Measurements from ENCODE around the gene CD4.

CD4 gene

GRCh38 chr12:6765048-6765633 is 24.2 kb upstream of the CD4 start:
- DNase-seq (ENCODE audit: low read depth), result no peak

GRCh38 chr12:6765634-6766581 is 23.4 kb upstream of the CD4 start, which contains the start of gene PTMS:
Gene PTMS (plus strand): TSS chr12:6766363. CDS start chr12:6766706, 343 bp downstream.
- DNase-seq (ENCODE audit: low read depth), result no peak

- peak; percentile 20 for DNase-seq (ENCODE audit: low read depth)
Measured at GRCh38 chr12:6766651-6767349, 22.5 kb upstream of the CD4 start.

- no peak for DNase-seq (ENCODE audit: low read depth)
Measured at GRCh38 chr12:6767353-6768319, 21.7 kb upstream of the CD4 start.

- no peak for DNase-seq (ENCODE audit: low read depth)
Measured at GRCh38 chr12:6768437-6768914, 20.9 kb upstream of the CD4 start.

- DNase-seq (ENCODE audit: low read depth), result no peak
Measured at GRCh38 chr12:6768990-6769389, 20.3 kb upstream of the CD4 start.

- DNase-seq (ENCODE audit: low read depth), result no peak
Measured at GRCh38 chr12:6769666-6770065, 19.7 kb upstream of the CD4 start.

- DNase-seq (ENCODE audit: low read depth), result no peak
Measured at GRCh38 chr12:6770094-6770493, 19.2 kb upstream of the CD4 start.

- DNase-seq (ENCODE audit: low read depth), result no peak
Measured at GRCh38 chr12:6770600-6770999, 18.7 kb upstream of the CD4 start.

- DNase-seq (ENCODE audit: low read depth), result no peak
Measured at GRCh38 chr12:6771091-6771495, 18.2 kb upstream of the CD4 start.

- DNase-seq (ENCODE audit: low read depth), result no peak
Measured at GRCh38 chr12:6771509-6772330, 17.6 kb upstream of the CD4 start.

GRCh38 chr12:6772331-6772695 is 17.0 kb upstream of the CD4 start, which contains the start of gene LAG3:
Gene LAG3 (plus strand): TSS chr12:6772520. CDS start chr12:6772853, 333 bp downstream.
- DNase-seq (ENCODE audit: low read depth), result no peak

GRCh38 chr12:6772726-6773589 is 16.4 kb upstream of the CD4 start:
- no peak for DNase-seq (ENCODE audit: low read depth)

- DNase-seq (ENCODE audit: low read depth), result no peak
Measured at GRCh38 chr12:6773590-6774351, 15.6 kb upstream of the CD4 start.

GRCh38 chr12:6774499-6775062 is 14.7 kb upstream of the CD4 start:
- no peak for DNase-seq (ENCODE audit: low read depth)

- no peak for DNase-seq (ENCODE audit: low read depth)
Measured at GRCh38 chr12:6775185-6776174, 13.8 kb upstream of the CD4 start.

GRCh38 chr12:6777386-6777785 is 11.9 kb upstream of the CD4 start:
- no peak for DNase-seq (ENCODE audit: low read depth)
